HepG2 (cell line): Measurements from ENCODE around the gene MED13L. TPM values are rescaled to one million over a fixed set of nuclear protein-coding genes. Genes with fewer than 3 reads are reported as not detected.

Experiments used
- ATAC-seq: fragments of 200-7000 bp; cut with Tn5 transposase; 3 replicates; pipeline ENCODE4 v1.9.1; 2020; ENCODE audit warnings: mild to moderate bottlenecking, moderate library complexity
- BruUV-seq: library from RNA; stranded (reverse); fragments of 400-500 nt; replicated peaks from 2 replicates; lab custom pipeline; 2021; lab: Mats Ljungman, UMichigan
- CTCF ChIA-PET: fragments of 300-600 bp; formaldehyde crosslinking; extraction: SDS; loops from one replicate; lab custom pipeline; 2021; ENCODE audit warnings: low total read pairs, inconsistent platforms, low intra/inter-chr PET ratio; lab: Yijun Ruan, JAX
- POLR2A ChIA-PET: fragments of 350-600 bp; sonication (Branson Sonifier 250); formaldehyde crosslinking; loops from one replicate; lab custom pipeline; 2020; ENCODE audit warnings: antibody characterized with exemption, inconsistent platforms; lab: Yijun Ruan, JAX
- DNase-seq: peaks from one replicate; pipeline ENCODE4 v3.0.0-alpha.2; 2015; ENCODE audit warnings: low spot score
- FAIRE-seq: peaks from 3 replicates; lab custom pipeline; 2011; peaks lifted over from hg19 to GRCh38; lab: Jason Lieb, UNC
- H2AFZ ChIP-seq: one replicate; pipeline ENCODE4 v1.6.1; 2011; ENCODE audit warnings: low read length, inconsistent platforms
- H3K27ac ChIP-seq: fragments of 300-600 bp; 3 replicates; pipeline ENCODE4 v1.8.0; 2011; ENCODE audit warnings: mixed run types, mild to moderate bottlenecking, mixed read lengths, low read length, inconsistent platforms; ENCODE audit not compliant: insufficient read depth; ENCODE audit errors: extremely low read length
- H3K27me3 ChIP-seq, 2 experiments: fragments of 200-600 bp in 1 of 2; 2 replicates in 1 of 2; 3 replicates in 1 of 2; pipeline versions ENCODE4 v1.6.0 to v1.8.0; 2011; ENCODE audit warnings: low read length in 2 of 2, mild to moderate bottlenecking in 2 of 2, moderate library complexity in 2 of 2, inconsistent platforms in 1 of 2; ENCODE audit not compliant: insufficient read depth in 2 of 2, control insufficient read depth in 1 of 2
- H3K36me3 ChIP-seq, 2 experiments: fragments of 200-600 bp in 1 of 2; replicated peaks in 1 of 2; 2 replicates in 1 of 2; 3 replicates in 1 of 2; pipeline versions ENCODE4 v1.5.1 to v1.8.0; 2011; ENCODE audit warnings: low read length in 2 of 2, inconsistent platforms in 1 of 2; ENCODE audit not compliant: insufficient read depth in 2 of 2, control insufficient read depth in 1 of 2
- H3K4me1 ChIP-seq: 2 replicates; pipeline ENCODE4 v1.5.1; 2012; ENCODE audit warnings: low read length, inconsistent platforms; ENCODE audit not compliant: insufficient read depth
- H3K4me2 ChIP-seq: 2 replicates; pipeline ENCODE4 v1.6.0; 2011; ENCODE audit warnings: low read depth, low read length, inconsistent platforms
- H3K4me3 ChIP-seq, 3 experiments: fragments of 200-600 bp in 1 of 3; sonication (generic), shearing (Covaris generic) in 1 of 3; replicated peaks in 1 of 3; 2 replicates each; pipeline ENCODE4 v1.5.1; 2011 to 2016; ENCODE audit warnings: low read length in 3 of 3, inconsistent platforms in 2 of 3, low read depth in 2 of 3, mild to moderate bottlenecking in 2 of 3, control low read depth in 1 of 3, mixed read lengths in 1 of 3; ENCODE audit not compliant: insufficient read depth in 1 of 3
- H3K79me2 ChIP-seq: one replicate; pipeline ENCODE4 v1.6.1; 2011; ENCODE audit warnings: low read length, inconsistent platforms; ENCODE audit not compliant: insufficient read depth
- H3K9ac ChIP-seq: 2 replicates; pipeline ENCODE4 v1.6.0; 2011; ENCODE audit warnings: mild to moderate bottlenecking, low read depth, low read length, inconsistent platforms; ENCODE audit not compliant: insufficient read depth
- H3K9me3 ChIP-seq: 2 replicates; pipeline ENCODE4 v1.5.1; 2012; ENCODE audit warnings: mild to moderate bottlenecking, low read length
- H4K20me1 ChIP-seq: 2 replicates; pipeline ENCODE4 v1.6.0; 2011; ENCODE audit warnings: inconsistent platforms, mild to moderate bottlenecking, low read length, moderate library complexity; ENCODE audit not compliant: insufficient read depth
- ASH2L ChIP-seq: fragments of 300-600, 200-600 bp; sonication (generic); IDR thresholded peaks from 2 replicates; pipeline ENCODE4 v1.7.0; 2017; ENCODE audit warnings: low read depth, mild to moderate bottlenecking, moderate library complexity, mixed read lengths, low read length; ENCODE audit not compliant: insufficient read length
- ELF1 ChIP-seq: sonication (generic); formaldehyde crosslinking; IDR thresholded peaks from 2 replicates; pipeline ENCODE4 v1.4.0; 2020; ENCODE audit warnings: missing genetic modification reagents
- MAZ ChIP-seq, 2 experiments: sonication (generic) in 1 of 2; formaldehyde crosslinking in 1 of 2; IDR thresholded peaks; 2 replicates each; pipeline versions ENCODE4 v1.5.0 to v1.6.1; 2012 to 2020; ENCODE audit warnings: low read depth in 2 of 2, mild to moderate bottlenecking in 2 of 2, borderline replicate concordance in 1 of 2, improper control_type of control experiment in 1 of 2, low read length in 1 of 2, missing genetic modification reagents in 1 of 2, moderate library complexity in 1 of 2
- NFIC ChIP-seq: IDR thresholded peaks from 2 replicates; pipeline ENCODE4 v1.6.1; 2012; ENCODE audit warnings: mild to moderate bottlenecking, low read length, inconsistent platforms
- SNAPC4 ChIP-seq: sonication (generic); formaldehyde crosslinking; IDR thresholded peaks from 2 replicates; pipeline ENCODE4 v1.4.0; 2020; ENCODE audit warnings: mild to moderate bottlenecking, missing genetic modification reagents
- SYNCRIP ChIP-seq: fragments of 200-400 bp; formaldehyde crosslinking; IDR thresholded peaks from 2 replicates; pipeline ENCODE4 v1.6.1; 2018; ENCODE audit warnings: mild to moderate bottlenecking, low read depth, low read length; ENCODE audit not compliant: insufficient read depth
- TBX3 ChIP-seq: fragments of 450-650 bp; IDR thresholded peaks from 2 replicates; pipeline ENCODE4 v1.6.1; 2017; ENCODE audit warnings: antibody characterized with exemption, mild to moderate bottlenecking, inconsistent platforms, borderline replicate concordance
- UBTF ChIP-seq: sonication (generic); formaldehyde crosslinking; IDR thresholded peaks from 2 replicates; pipeline ENCODE4 v1.4.0; 2020; ENCODE audit warnings: mild to moderate bottlenecking, missing genetic modification reagents
- ZNF234 ChIP-seq: sonication (generic); formaldehyde crosslinking; conservative IDR thresholded peaks from 2 replicates; pipeline ENCODE4 v1.5.1; 2020; ENCODE audit warnings: mild to moderate bottlenecking, missing genetic modification reagents
- ZNF431 ChIP-seq: sonication (generic); formaldehyde crosslinking; IDR thresholded peaks from 2 replicates; pipeline ENCODE4 v1.9.0; 2022; ENCODE audit warnings: missing genetic modification reagents, low read depth, mild to moderate bottlenecking, borderline replicate concordance
- ZNF468 ChIP-seq: sonication (generic); formaldehyde crosslinking; IDR thresholded peaks from 2 replicates; pipeline ENCODE4 v1.8.0; 2022; ENCODE audit warnings: mild to moderate bottlenecking, moderate library complexity, missing genetic modification reagents
- ZNF503 ChIP-seq: sonication (generic); formaldehyde crosslinking; IDR thresholded peaks from 2 replicates; pipeline ENCODE4 v1.4.0; 2020; ENCODE audit warnings: missing genetic modification reagents
- ZNF704 ChIP-seq: sonication (generic); formaldehyde crosslinking; IDR thresholded peaks from 2 replicates; pipeline ENCODE4 v1.8.1; 2023; ENCODE audit warnings: mild to moderate bottlenecking, inconsistent platforms, moderate library complexity, missing genetic modification reagents, borderline replicate concordance
- ZNF766 ChIP-seq: sonication (generic); formaldehyde crosslinking; IDR thresholded peaks from 2 replicates; pipeline ENCODE4 v1.5.0; 2020; ENCODE audit warnings: missing genetic modification reagents, borderline replicate concordance
- WGBS: methylation state at CpG from one replicate; pipeline ENCODE4 v1.1.6; 2017; ENCODE audit warnings: low lambda C conversion rate; 5-methylcytosine and 5-hydroxymethylcytosine counted together
- in situ Hi-C: cut with HindIII; loops from 2 replicates; pipeline ENCODE4 v1.10.0; 2017; ENCODE audit warnings: low pct_unique_long_range_greater_than_20kb; ENCODE audit not compliant: extremely low pct_ligation_motif_present
- intact Hi-C: fragments of 100-400 bp; cut with micrococcal nuclease; formaldehyde crosslinking; loops from one replicate; pipeline ENCODE4 v1.10.0; 2022; ENCODE audit not compliant: unreplicated experiment
- polyA plus RNA-seq, 8 experiments: library from polyadenylated mRNA; depleted of rRNA in 3 of 8; stranded (reverse) in 7 of 8; unstranded in 1 of 8; fragments of >200 nt; fragmentation: Illumina TruSeq in 4 of 8; extraction: Trizol in 4 of 8; gene quantifications; 2 replicates each; pipeline versions ENCODE4 v1.2.1 to v1.2.3, GENCODE V29; 2011 to 2016; ENCODE audit warnings: low read depth in 4 of 8, missing spikeins in 1 of 8, mixed read lengths in 1 of 8; ENCODE audit not compliant: insufficient read depth in 1 of 8
- total RNA-seq, 5 experiments: library from RNA; depleted of rRNA; stranded (reverse); fragments of >200 nt; fragmentation: Illumina TruSeq; extraction: Trizol; gene quantifications; 2 replicates each; pipeline ENCODE4 v1.2.3, GENCODE V29; 2016; ENCODE audit warnings: low read depth in 1 of 5

The MED13L gene
- total and polyA plus RNA-seq, 2 of the 13 experiments (the other 11 are each of a cell fraction or from before 2014, with no cell fraction given) = 24.8 to 38.9 TPM

GRCh38 chr12:115962216-115962615 lies 315.3 kb downstream of the MED13L start:
- H3K9me3 ChIP-seq = no peaks in the 10 kb centered on the region
- ChIA-PET POLR2A (no interaction called here), CTCF (no interaction called here)
- no peak overlapping the region for H3K27ac ChIP-seq
- H3K36me3 ChIP-seq = peaks cover 17 to 58% of the 10 kb centered on the region in 2 experiments
- no peaks in the 10 kb centered on the region for H4K20me1 ChIP-seq
- no peaks in the 10 kb centered on the region for H3K4me1 ChIP-seq
- H3K79me2 ChIP-seq = no peaks in the 10 kb centered on the region
- DNase-seq = no peak
- H3K27me3 ChIP-seq = no peaks in the 10 kb centered on the region
- intact Hi-C loops = no loop called here
- no peak overlapping the region for H3K9ac ChIP-seq
- H3K4me3 ChIP-seq = no peak overlapping the region
- WGBS = 96% methylated on average over 7 of the region's 7 CpGs
- H2AFZ ChIP-seq = no peak overlapping the region
- H3K4me2 ChIP-seq = no peak overlapping the region
- in situ Hi-C loops = no loop called here
- FAIRE-seq = no peak
- no TSS peak for BruUV-seq
- no peak for ATAC-seq
- TF ChIP-seq ZNF468 (CRISPR knock-in tag) = no peak
- TF ChIP-seq ZNF234 (CRISPR knock-in tag) = no peak
- TF ChIP-seq TBX3 = no peak
- no peak for TF ChIP-seq ZNF766 (CRISPR knock-in tag)
- no peak for TF ChIP-seq SYNCRIP
- no peak for TF ChIP-seq ZNF503 (CRISPR knock-in tag)
- no peak for TF ChIP-seq SNAPC4
- no peak for TF ChIP-seq ZNF704 (CRISPR knock-in tag)
- TF ChIP-seq UBTF (CRISPR knock-in tag) = no peak
- TF ChIP-seq ASH2L = no peak
- TF ChIP-seq MAZ (IDR thresholded peaks at IDR 0.05; ENCODE audit: borderline replicate concordance, low read depth, low read length) = no peak
- TF ChIP-seq MAZ (CRISPR knock-in tag; IDR thresholded peaks at IDR 0.05; ENCODE audit: low read depth) = no peak
- TF ChIP-seq ELF1 (CRISPR knock-in tag) = no peak
- TF ChIP-seq ZNF431 = no peak
- TF ChIP-seq NFIC = no peak
